ENCODE data around the gene UACA. TPM values are rescaled to one million over a fixed set of nuclear protein-coding genes. Genes with fewer than 3 reads are reported as not detected.

UACA gene
- total and polyA plus RNA-seq, 2 donors (not counting 3 experiments of a cell fraction or from before 2014, with no cell fraction given) = 167 to 292 TPM

- Histone ChIP-seq H3K27ac (ENCODE audit: insufficient read depth, low read depth, low read length) (peak overlapping the region; percentile 40), H2AFZ (ENCODE audit: low read depth, low read length) (no peak overlapping the region)
- TF ChIP-seq, protein P1, sequence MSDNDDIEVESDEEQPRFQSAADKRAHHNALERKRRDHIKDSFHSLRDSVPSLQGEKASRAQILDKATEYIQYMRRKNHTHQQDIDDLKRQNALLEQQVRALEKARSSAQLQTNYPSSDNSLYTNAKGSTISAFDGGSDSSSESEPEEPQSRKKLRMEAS (IDR thresholded peaks at IDR 0.05; ENCODE audit: insufficient read depth, insufficient read length) = no peak
- TF ChIP-seq FOS (IDR thresholded peaks at IDR 0.05; ENCODE audit: borderline replicate concordance, insufficient read depth, low read length) = peak; percentile 85
- TF ChIP-seq JUN (IDR thresholded peaks at IDR 0.05; ENCODE audit: borderline replicate concordance, insufficient read depth, insufficient read length, low read depth) = peak; percentile 52
- TF ChIP-seq, protein P2, sequence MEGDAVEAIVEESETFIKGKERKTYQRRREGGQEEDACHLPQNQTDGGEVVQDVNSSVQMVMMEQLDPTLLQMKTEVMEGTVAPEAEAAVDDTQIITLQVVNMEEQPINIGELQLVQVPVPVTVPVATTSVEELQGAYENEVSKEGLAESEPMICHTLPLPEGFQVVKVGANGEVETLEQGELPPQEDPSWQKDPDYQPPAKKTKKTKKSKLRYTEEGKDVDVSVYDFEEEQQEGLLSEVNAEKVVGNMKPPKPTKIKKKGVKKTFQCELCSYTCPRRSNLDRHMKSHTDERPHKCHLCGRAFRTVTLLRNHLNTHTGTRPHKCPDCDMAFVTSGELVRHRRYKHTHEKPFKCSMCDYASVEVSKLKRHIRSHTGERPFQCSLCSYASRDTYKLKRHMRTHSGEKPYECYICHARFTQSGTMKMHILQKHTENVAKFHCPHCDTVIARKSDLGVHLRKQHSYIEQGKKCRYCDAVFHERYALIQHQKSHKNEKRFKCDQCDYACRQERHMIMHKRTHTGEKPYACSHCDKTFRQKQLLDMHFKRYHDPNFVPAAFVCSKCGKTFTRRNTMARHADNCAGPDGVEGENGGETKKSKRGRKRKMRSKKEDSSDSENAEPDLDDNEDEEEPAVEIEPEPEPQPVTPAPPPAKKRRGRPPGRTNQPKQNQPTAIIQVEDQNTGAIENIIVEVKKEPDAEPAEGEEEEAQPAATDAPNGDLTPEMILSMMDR (IDR thresholded peaks at IDR 0.05; ENCODE audit: extremely low read depth in 1 of 2, insufficient read depth in 1 of 2, low read depth in 1 of 2, low read length in 2 of 2) = no peak
- TF ChIP-seq POLR2A (IDR thresholded peaks at IDR 0.05; ENCODE audit: low read depth, low read length) = no peak
- TF ChIP-seq EZH2 (IDR thresholded peaks at IDR 0.05; ENCODE audit: borderline replicate concordance, low read depth, low read length, severe bottlenecking) = no peak
- TF ChIP-seq POLR2AphosphoS5 (IDR thresholded peaks at IDR 0.05; ENCODE audit: insufficient read depth, low read depth, low read length) = peak; percentile 48
- TF ChIP-seq GATA2 (IDR thresholded peaks at IDR 0.05; ENCODE audit: insufficient read depth, insufficient read length, low read depth, low read length) = peak; percentile 5
- TF ChIP-seq MYC (IDR thresholded peaks at IDR 0.05; ENCODE audit: low read depth, low read length) = no peak
These were observed 11.8 kb upstream of the UACA start for GRCh38 chr15:70775160-70775559.

More at GRCh38 chr15:70775160-70775559, 11.8 kb upstream of the UACA start:
- Histone ChIP-seq H3K4me1 (ENCODE audit: control insufficient read depth, extremely low read depth, insufficient read depth, low read length) (peaks cover 52% of the 10 kb centered on the region), H3K9me3 (replicated peaks; ENCODE audit: control insufficient read depth, insufficient read depth, low read length) (no peaks in the 10 kb centered on the region), H3K27me3 (ENCODE audit: control insufficient read depth in 2 of 2, insufficient read depth in 2 of 2, low read length in 2 of 2) (no peaks in the 10 kb centered on the region), H3K9me1 (replicated peaks; ENCODE audit: control insufficient read depth, extremely low read depth, insufficient read depth, low read length) (no peaks in the 10 kb centered on the region), H3K9ac (replicated peaks; ENCODE audit: extremely low read depth, insufficient read depth, low read length) (no peak overlapping the region), H4K20me1 (replicated peaks; ENCODE audit: control insufficient read depth, extremely low read depth, insufficient read depth, low read length) (no peaks in the 10 kb centered on the region), H3K79me2 (ENCODE audit: control insufficient read depth, insufficient read depth, low read length) (no peaks in the 10 kb centered on the region), H3K4me3 (replicated peaks in 1 of 3; ENCODE audit: insufficient read depth in 1 of 3, low read depth in 1 of 3, low read length in 3 of 3) (no peak overlapping the region), H3K36me3 (ENCODE audit: control insufficient read depth in 2 of 2, extremely low read depth in 1 of 2, insufficient read depth in 2 of 2, low read length in 2 of 2) (no peaks in the 10 kb centered on the region), H3K4me2 (ENCODE audit: insufficient read depth, low read length) (peak overlapping the region; percentile 6)
- FAIRE-seq (no peak), DNase-seq (ENCODE audit: low read depth, low spot score) (peak; percentile 44)
- intact Hi-C loops (cut with micrococcal nuclease) (no loop called here), dilution Hi-C loops (cut with MboI; ENCODE audit: extremely low pct_ligation_motif_present, low sequenced_read_pairs) (no loop called here)
- ChIA-PET CTCF (interaction anchor here (0.8 to 1.4 kb wide), 4 partner anchors 13 to 61 kb away, joined by 3 to 7 read pairs (median 5); no protein-coding TSS in a partner anchor), POLR2A (no interaction called here)
- no TSS peak for BruUV-seq (replicated peaks)
